VCaP (cell line): ENCODE data around the gene MAG.

Experiments used
- H3K27ac ChIP-seq: fragments of 450-650 bp; 2 replicates; pipeline ENCODE4 v1.5.1; 2017
- TF ChIP-seq, protein P1 (sequence below): fragments of 450-650 bp; conservative IDR thresholded peaks from 2 replicates; pipeline ENCODE4 v1.5.1; 2017; ENCODE audit warnings: mild to moderate bottlenecking, moderate library complexity

Gene MAG

DNA sequence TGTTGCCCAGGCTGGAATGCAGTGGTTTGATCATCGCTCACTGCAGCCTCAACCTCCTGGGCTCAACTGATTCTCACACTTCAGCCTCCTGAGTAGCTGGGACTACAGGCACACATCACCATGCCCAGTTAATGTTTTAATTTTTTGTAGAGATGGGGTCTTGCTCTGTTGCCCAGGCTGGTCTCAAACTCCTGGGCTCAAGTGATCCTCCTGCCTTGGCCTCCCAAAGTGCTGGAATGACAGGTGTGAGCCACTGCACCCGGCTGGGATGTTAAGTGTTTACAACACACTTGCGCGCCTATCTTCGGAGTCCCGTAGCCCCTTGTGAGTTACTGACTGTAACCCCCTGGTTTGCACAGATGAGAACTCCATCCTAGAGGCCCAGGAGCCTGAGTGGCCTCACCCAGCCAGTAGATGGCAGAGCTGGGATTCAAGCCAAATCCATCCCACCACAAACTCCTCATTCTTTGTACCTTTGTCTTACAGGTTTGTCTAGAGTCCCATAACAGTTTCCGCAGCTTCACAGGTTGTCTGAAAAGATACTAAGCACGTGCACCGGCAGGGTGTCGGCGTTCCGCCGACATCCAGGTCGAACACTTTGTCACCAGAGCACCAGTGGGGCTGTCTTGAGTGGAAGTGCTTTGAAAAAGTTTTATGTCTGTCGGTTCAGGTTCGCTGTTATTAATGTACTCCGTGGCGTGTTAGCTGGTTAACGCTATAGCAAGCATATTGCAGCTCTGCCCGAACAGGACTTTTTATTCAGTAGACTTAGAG is 14.7 kb downstream of the MAG start:
- no peak overlapping the region for H3K27ac ChIP-seq
- TF ChIP-seq, protein P1, sequence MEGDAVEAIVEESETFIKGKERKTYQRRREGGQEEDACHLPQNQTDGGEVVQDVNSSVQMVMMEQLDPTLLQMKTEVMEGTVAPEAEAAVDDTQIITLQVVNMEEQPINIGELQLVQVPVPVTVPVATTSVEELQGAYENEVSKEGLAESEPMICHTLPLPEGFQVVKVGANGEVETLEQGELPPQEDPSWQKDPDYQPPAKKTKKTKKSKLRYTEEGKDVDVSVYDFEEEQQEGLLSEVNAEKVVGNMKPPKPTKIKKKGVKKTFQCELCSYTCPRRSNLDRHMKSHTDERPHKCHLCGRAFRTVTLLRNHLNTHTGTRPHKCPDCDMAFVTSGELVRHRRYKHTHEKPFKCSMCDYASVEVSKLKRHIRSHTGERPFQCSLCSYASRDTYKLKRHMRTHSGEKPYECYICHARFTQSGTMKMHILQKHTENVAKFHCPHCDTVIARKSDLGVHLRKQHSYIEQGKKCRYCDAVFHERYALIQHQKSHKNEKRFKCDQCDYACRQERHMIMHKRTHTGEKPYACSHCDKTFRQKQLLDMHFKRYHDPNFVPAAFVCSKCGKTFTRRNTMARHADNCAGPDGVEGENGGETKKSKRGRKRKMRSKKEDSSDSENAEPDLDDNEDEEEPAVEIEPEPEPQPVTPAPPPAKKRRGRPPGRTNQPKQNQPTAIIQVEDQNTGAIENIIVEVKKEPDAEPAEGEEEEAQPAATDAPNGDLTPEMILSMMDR, result peak; percentile 56

DNA sequence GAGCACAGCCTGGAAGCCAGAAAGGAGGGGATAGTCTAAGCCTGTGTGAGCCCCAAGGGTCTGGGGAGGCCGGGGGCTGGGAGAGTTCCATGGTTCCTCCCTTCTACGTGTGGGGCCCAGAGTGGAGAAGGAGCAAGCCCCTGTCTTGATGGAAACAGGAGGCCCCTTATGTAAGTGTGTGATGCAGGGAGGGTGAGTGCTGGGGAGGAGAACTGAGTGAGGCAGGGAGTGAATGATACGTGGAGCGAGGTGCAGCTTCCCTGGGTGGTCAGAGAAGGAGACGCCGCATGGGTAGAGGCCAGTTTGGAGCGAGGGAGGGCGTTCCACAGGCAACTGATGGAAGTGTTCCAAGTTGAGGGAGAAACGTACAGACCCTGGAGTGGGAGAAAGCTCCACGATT is 16.0 kb downstream of the MAG start:
- TF ChIP-seq, protein P1, result no peak
- no peak overlapping the region for H3K27ac ChIP-seq

DNA sequence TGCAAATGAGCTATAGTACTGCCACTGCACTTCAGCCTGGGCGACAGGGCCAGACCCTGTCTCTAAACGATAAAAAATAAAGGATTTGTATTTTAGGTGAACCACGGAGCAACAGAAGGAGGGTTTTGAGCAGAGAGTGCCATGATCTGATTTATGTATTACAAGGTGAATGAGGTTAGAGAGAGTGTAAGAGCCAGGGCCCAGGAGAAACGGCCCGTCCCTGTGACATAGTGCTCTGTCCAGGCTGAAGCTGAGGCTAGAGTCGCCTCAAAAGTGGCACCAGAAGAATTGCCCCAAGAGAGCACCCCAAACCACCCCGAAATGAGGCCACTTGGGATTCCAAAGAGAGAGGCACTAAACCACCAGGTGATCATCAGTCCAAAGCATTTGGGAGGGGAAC is 16.9 kb downstream of the MAG start:
- TF ChIP-seq, protein P1, result no peak
- no peak overlapping the region for H3K27ac ChIP-seq

DNA sequence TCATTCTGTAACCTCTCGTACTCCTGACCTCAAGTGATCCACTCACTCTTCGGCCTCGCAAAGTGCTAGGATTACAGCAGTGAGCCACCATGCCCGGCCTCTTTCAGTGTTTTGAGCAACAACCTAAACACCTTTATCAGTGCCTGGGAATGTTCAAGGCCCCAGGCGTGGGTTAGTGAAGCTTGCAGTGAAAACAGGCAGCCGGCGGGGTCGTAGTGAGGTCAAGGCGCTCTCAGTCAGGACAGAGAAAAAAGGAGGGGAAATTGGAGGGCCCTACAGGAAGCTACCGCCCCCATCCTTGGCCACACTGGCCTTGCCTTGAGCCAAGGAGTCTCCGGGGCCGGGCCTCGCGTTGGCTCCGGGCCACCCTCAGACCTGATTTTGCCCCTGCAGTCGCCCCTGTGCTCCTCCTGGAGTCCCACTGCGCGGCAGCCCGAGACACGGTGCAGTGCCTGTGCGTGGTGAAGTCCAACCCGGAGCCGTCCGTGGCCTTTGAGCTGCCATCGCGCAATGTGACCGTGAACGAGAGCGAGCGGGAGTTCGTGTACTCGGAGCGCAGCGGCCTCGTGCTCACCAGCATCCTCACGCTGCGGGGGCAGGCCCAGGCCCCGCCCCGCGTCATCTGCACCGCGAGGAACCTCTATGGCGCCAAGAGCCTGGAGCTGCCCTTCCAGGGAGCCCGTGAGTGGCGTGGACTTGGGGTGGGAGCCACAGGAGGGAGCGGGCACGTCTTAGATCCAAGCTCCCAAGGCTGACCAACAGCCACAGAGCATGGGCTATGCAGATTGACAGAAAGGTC is 17.7 kb downstream of the MAG start:
- TF ChIP-seq, protein P1, result no peak
- H3K27ac ChIP-seq, result no peak overlapping the region

GRCh38 chr19:35310331-35310730 is 18.4 kb downstream of the MAG start:
- TF ChIP-seq, protein P1, result no peak
- no peak overlapping the region for H3K27ac ChIP-seq

- TF ChIP-seq, protein P1, result no peak
- H3K27ac ChIP-seq, result no peak overlapping the region
Observed at GRCh38 chr19:35310811-35311465, 19.0 kb downstream of the MAG start.
